HepG2 (cell line): ENCODE data around the gene KCNK7. TPM values are rescaled to one million over a fixed set of nuclear protein-coding genes. Genes with fewer than 3 reads are reported as not detected.

Experiments used
- ATF3 ChIP-seq: sonication (generic); formaldehyde crosslinking; IDR thresholded peaks from 2 replicates; pipeline ENCODE4 v1.4.0; 2020; ENCODE audit warnings: missing genetic modification reagents
- BORCS8-MEF2B ChIP-seq: sonication (generic); formaldehyde crosslinking; IDR thresholded peaks from 2 replicates; pipeline ENCODE4 v1.8.0; 2022; ENCODE audit warnings: mild to moderate bottlenecking, missing genetic modification reagents
- BRD4 ChIP-seq: sonication (generic); formaldehyde crosslinking; IDR thresholded peaks from 2 replicates; pipeline ENCODE4 v1.4.0; 2020; ENCODE audit warnings: missing genetic modification reagents
- CBFB ChIP-seq: sonication (generic); formaldehyde crosslinking; IDR thresholded peaks from 2 replicates; pipeline ENCODE4 v1.4.0; 2020; ENCODE audit warnings: missing genetic modification reagents
- CEBPG ChIP-seq: IDR thresholded peaks from 2 replicates; pipeline ENCODE4 v1.6.1; 2016
- DR1 ChIP-seq: sonication (generic); formaldehyde crosslinking; IDR thresholded peaks from 2 replicates; pipeline ENCODE4 v1.8.0; 2021; ENCODE audit warnings: mild to moderate bottlenecking, missing genetic modification reagents, inconsistent platforms
- HINFP ChIP-seq: sonication (generic); formaldehyde crosslinking; IDR thresholded peaks from 2 replicates; pipeline ENCODE4 v1.4.0; 2020; ENCODE audit warnings: low read depth, mild to moderate bottlenecking, missing genetic modification reagents
- HMGA1 ChIP-seq: sonication (generic); formaldehyde crosslinking; conservative IDR thresholded peaks from 2 replicates; pipeline ENCODE4 v1.4.0; 2020; ENCODE audit warnings: missing genetic modification reagents
- JARID2 ChIP-seq: sonication (generic); formaldehyde crosslinking; IDR thresholded peaks from 2 replicates; pipeline ENCODE4 v1.8.1; 2023; ENCODE audit warnings: missing genetic modification reagents, inconsistent platforms; ENCODE audit not compliant: insufficient replicate concordance
- KDM2A ChIP-seq: sonication (generic); formaldehyde crosslinking; IDR thresholded peaks from 2 replicates; pipeline ENCODE4 v1.4.0; 2020; ENCODE audit warnings: low read depth, missing genetic modification reagents, borderline replicate concordance
- MAX ChIP-seq: IDR thresholded peaks from 2 replicates; pipeline ENCODE4 v1.6.1; 2012; ENCODE audit warnings: inconsistent platforms
- NFE2L2 ChIP-seq: fragments of 150-350 bp; IDR thresholded peaks from 2 replicates; pipeline ENCODE4 v1.6.1; 2014; ENCODE audit warnings: low read length
- RBFOX2 ChIP-seq: fragments of 200-400 bp; formaldehyde crosslinking; IDR thresholded peaks from 2 replicates; pipeline ENCODE4 v1.6.1; 2017; ENCODE audit warnings: low read depth, mild to moderate bottlenecking, low read length
- ZBTB37 ChIP-seq: sonication (generic); formaldehyde crosslinking; IDR thresholded peaks from 2 replicates; pipeline ENCODE4 v1.4.0; 2020; ENCODE audit warnings: mild to moderate bottlenecking, missing genetic modification reagents
- ZBTB42 ChIP-seq: sonication (generic); formaldehyde crosslinking; IDR thresholded peaks from 2 replicates; pipeline ENCODE4 v1.5.0; 2020; ENCODE audit warnings: mild to moderate bottlenecking, missing genetic modification reagents
- ZFP82 ChIP-seq: sonication (generic); formaldehyde crosslinking; IDR thresholded peaks from 2 replicates; pipeline ENCODE4 v1.5.1; 2020; ENCODE audit warnings: mild to moderate bottlenecking, missing genetic modification reagents, borderline replicate concordance
- ZMAT3 ChIP-seq: sonication (generic); formaldehyde crosslinking; conservative IDR thresholded peaks from 2 replicates; pipeline ENCODE4 v1.7.0; 2021; ENCODE audit warnings: missing genetic modification reagents
- ZNF614 ChIP-seq: IDR thresholded peaks from 2 replicates; pipeline ENCODE4 v1.6.1; 2018; ENCODE audit warnings: missing biosample characterization, missing genetic modification reagents, inconsistent platforms, borderline replicate concordance
- ZNF816 ChIP-seq: sonication (generic); formaldehyde crosslinking; IDR thresholded peaks from 2 replicates; pipeline ENCODE4 v1.8.0; 2022; ENCODE audit warnings: missing genetic modification reagents, mild to moderate bottlenecking, borderline replicate concordance
- polyA plus RNA-seq, 8 experiments: library from polyadenylated mRNA; depleted of rRNA in 3 of 8; stranded (reverse) in 7 of 8; unstranded in 1 of 8; fragments of >200 nt; fragmentation: Illumina TruSeq in 4 of 8; extraction: Trizol in 4 of 8; gene quantifications; 2 replicates each; pipeline versions ENCODE4 v1.2.1 to v1.2.3, GENCODE V29; 2011 to 2016; ENCODE audit warnings: low read depth in 4 of 8, missing spikeins in 1 of 8, mixed read lengths in 1 of 8; ENCODE audit not compliant: insufficient read depth in 1 of 8
- total RNA-seq, 5 experiments: library from RNA; depleted of rRNA; stranded (reverse); fragments of >200 nt; fragmentation: Illumina TruSeq; extraction: Trizol; gene quantifications; 2 replicates each; pipeline ENCODE4 v1.2.3, GENCODE V29; 2016; ENCODE audit warnings: low read depth in 1 of 5
- TF ChIP-seq, protein P1 (sequence below): sonication (generic); formaldehyde crosslinking; IDR thresholded peaks from 2 replicates; pipeline ENCODE4 v1.4.0; 2020; ENCODE audit warnings: mild to moderate bottlenecking, missing genetic modification reagents
- TF ChIP-seq, protein P2 (sequence below): sonication (generic); formaldehyde crosslinking; IDR thresholded peaks from 2 replicates; pipeline ENCODE4 v1.4.0; 2020; ENCODE audit warnings: mild to moderate bottlenecking, missing genetic modification reagents

KCNK7 gene
- total and polyA plus RNA-seq, 2 of the 13 experiments (the other 11 are each of a cell fraction or from before 2014, with no cell fraction given) = 0.11 TPM; not detected in 1

- TF ChIP-seq ZBTB37 (CRISPR knock-in tag) = no peak
- no peak for TF ChIP-seq JARID2 (CRISPR knock-in tag)
- TF ChIP-seq BORCS8-MEF2B (CRISPR knock-in tag) = peak; percentile 50; the same call in 1 of the 2 replicates
- peak; percentile 85 for TF ChIP-seq KDM2A (CRISPR knock-in tag)
- peak; percentile 36; the same call in 1 of the 2 replicates for TF ChIP-seq CBFB
- TF ChIP-seq, protein P1, sequence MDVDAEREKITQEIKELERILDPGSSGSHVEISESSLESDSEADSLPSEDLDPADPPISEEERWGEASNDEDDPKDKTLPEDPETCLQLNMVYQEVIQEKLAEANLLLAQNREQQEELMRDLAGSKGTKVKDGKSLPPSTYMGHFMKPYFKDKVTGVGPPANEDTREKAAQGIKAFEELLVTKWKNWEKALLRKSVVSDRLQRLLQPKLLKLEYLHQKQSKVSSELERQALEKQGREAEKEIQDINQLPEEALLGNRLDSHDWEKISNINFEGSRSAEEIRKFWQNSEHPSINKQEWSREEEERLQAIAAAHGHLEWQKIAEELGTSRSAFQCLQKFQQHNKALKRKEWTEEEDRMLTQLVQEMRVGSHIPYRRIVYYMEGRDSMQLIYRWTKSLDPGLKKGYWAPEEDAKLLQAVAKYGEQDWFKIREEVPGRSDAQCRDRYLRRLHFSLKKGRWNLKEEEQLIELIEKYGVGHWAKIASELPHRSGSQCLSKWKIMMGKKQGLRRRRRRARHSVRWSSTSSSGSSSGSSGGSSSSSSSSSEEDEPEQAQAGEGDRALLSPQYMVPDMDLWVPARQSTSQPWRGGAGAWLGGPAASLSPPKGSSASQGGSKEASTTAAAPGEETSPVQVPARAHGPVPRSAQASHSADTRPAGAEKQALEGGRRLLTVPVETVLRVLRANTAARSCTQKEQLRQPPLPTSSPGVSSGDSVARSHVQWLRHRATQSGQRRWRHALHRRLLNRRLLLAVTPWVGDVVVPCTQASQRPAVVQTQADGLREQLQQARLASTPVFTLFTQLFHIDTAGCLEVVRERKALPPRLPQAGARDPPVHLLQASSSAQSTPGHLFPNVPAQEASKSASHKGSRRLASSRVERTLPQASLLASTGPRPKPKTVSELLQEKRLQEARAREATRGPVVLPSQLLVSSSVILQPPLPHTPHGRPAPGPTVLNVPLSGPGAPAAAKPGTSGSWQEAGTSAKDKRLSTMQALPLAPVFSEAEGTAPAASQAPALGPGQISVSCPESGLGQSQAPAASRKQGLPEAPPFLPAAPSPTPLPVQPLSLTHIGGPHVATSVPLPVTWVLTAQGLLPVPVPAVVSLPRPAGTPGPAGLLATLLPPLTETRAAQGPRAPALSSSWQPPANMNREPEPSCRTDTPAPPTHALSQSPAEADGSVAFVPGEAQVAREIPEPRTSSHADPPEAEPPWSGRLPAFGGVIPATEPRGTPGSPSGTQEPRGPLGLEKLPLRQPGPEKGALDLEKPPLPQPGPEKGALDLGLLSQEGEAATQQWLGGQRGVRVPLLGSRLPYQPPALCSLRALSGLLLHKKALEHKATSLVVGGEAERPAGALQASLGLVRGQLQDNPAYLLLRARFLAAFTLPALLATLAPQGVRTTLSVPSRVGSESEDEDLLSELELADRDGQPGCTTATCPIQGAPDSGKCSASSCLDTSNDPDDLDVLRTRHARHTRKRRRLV (CRISPR knock-in tag) = no peak
- TF ChIP-seq MAX = peak; percentile 84
- TF ChIP-seq ZMAT3 (CRISPR knock-in tag) = 0 out of 2 replicates have a peak, but pooled peaks have one; percentile 18
- TF ChIP-seq ATF3 (CRISPR knock-in tag) = no peak; the same call in 1 of the 2 replicates
- no peak for TF ChIP-seq NFE2L2
- peak; percentile 38; the same call in 1 of the 2 replicates for TF ChIP-seq ZNF614
- TF ChIP-seq ZBTB42 = no peak
- TF ChIP-seq HMGA1 = no peak
- no peak for TF ChIP-seq ZNF816
- TF ChIP-seq, protein P2, sequence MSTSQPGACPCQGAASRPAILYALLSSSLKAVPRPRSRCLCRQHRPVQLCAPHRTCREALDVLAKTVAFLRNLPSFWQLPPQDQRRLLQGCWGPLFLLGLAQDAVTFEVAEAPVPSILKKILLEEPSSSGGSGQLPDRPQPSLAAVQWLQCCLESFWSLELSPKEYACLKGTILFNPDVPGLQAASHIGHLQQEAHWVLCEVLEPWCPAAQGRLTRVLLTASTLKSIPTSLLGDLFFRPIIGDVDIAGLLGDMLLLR (CRISPR knock-in tag) = no peak
- peak; percentile 90; the same call in 1 of the 2 replicates for TF ChIP-seq RBFOX2
- TF ChIP-seq ZFP82 = no peak
- no peak for TF ChIP-seq HINFP
- peak; percentile 69; the same call in 1 of the 2 replicates for TF ChIP-seq DR1 (CRISPR knock-in tag)
- TF ChIP-seq BRD4 (CRISPR knock-in tag) = no peak
- TF ChIP-seq CEBPG (CRISPR knock-in tag) = no peak
Measured at GRCh38 chr11:65615229-65615949, 19.8 kb upstream of the KCNK7 start, which contains the start of gene PCNX3 (continued).
